WERI-Rb-1 (cell line): ENCODE results near the gene VCL.

Experiments
- DNase-seq: peaks from one replicate; pipeline ENCODE4 v3.0.0-alpha.2; 2020
- H3K27ac ChIP-seq: fragments of 250-450 bp; sonication (Bioruptor Pico); 2 replicates; pipeline ENCODE4 v1.5.1; 2020; ENCODE audit warnings: mild to moderate bottlenecking, moderate library complexity
- H3K27me3 ChIP-seq: fragments of 250-450 bp; sonication (Bioruptor Pico); 2 replicates; pipeline ENCODE4 v1.5.1; 2021; ENCODE audit warnings: mild to moderate bottlenecking, low read depth, moderate library complexity; ENCODE audit not compliant: insufficient read depth, severe bottlenecking
- H3K36me3 ChIP-seq: fragments of 250-450 bp; sonication (Bioruptor Pico); 2 replicates; pipeline ENCODE4 v1.5.1; 2020; ENCODE audit warnings: mild to moderate bottlenecking, moderate library complexity
- H3K4me3 ChIP-seq: 2 replicates; pipeline ENCODE4 v1.5.1; 2011; ENCODE audit warnings: low read depth, mild to moderate bottlenecking, control low read depth, low read length
- H3K9me3 ChIP-seq: fragments of 250-450 bp; sonication (Bioruptor Pico); 2 replicates; pipeline ENCODE4 v1.5.1; 2021; ENCODE audit warnings: mild to moderate bottlenecking, moderate library complexity; ENCODE audit not compliant: severe bottlenecking
- TF ChIP-seq, protein P1 (sequence below): IDR thresholded peaks from 2 replicates; pipeline ENCODE4 v1.5.1; 2011; ENCODE audit warnings: low read depth, mild to moderate bottlenecking, control low read depth, inconsistent platforms, low read length

The VCL gene

GRCh38 chr10:74047304-74047703 is 49.4 kb downstream of the VCL start:
- H3K27ac ChIP-seq = no peak overlapping the region
- H3K27me3 ChIP-seq = no peaks in the 10 kb centered on the region
- H3K36me3 ChIP-seq = peaks cover 7% of the 10 kb centered on the region
- no peaks in the 10 kb centered on the region for H3K9me3 ChIP-seq
- TF ChIP-seq, protein P1, sequence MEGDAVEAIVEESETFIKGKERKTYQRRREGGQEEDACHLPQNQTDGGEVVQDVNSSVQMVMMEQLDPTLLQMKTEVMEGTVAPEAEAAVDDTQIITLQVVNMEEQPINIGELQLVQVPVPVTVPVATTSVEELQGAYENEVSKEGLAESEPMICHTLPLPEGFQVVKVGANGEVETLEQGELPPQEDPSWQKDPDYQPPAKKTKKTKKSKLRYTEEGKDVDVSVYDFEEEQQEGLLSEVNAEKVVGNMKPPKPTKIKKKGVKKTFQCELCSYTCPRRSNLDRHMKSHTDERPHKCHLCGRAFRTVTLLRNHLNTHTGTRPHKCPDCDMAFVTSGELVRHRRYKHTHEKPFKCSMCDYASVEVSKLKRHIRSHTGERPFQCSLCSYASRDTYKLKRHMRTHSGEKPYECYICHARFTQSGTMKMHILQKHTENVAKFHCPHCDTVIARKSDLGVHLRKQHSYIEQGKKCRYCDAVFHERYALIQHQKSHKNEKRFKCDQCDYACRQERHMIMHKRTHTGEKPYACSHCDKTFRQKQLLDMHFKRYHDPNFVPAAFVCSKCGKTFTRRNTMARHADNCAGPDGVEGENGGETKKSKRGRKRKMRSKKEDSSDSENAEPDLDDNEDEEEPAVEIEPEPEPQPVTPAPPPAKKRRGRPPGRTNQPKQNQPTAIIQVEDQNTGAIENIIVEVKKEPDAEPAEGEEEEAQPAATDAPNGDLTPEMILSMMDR = no peak
- DNase-seq = no peak
- no peak overlapping the region for H3K4me3 ChIP-seq

- Histone ChIP-seq H3K27me3 (no peaks in the 10 kb centered on the region), H3K36me3 (peaks cover 7% of the 10 kb centered on the region), H3K27ac (no peak overlapping the region), H3K4me3 (no peak overlapping the region), H3K9me3 (no peaks in the 10 kb centered on the region)
- DNase-seq = no peak
- TF ChIP-seq, protein P1 = no peak
Observed at GRCh38 chr10:74047871-74048270, 50.0 kb downstream of the VCL start.

DNA sequence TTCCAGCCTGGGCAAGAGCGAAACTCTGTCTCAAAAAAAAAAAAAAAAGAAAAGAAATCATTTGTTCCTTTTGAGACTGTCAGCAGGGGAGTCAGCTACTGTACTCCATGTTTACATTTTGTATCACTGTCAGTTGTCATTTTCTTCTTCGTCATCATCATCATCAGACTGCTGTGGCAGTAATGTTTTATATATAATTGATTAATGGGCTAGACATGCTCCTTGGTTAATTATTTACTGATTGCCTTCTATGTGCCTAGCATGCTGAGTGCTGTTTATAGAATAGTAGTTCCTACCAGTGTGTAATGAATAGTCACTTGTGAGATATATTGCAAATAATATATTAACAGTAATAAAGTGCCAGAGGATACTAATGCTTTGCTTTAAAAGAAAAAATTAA is 50.5 kb downstream of the VCL start:
- TF ChIP-seq, protein P1 = no peak
- H3K4me3 ChIP-seq = no peak overlapping the region
- no peak overlapping the region for H3K27ac ChIP-seq

GRCh38 chr10:74049955-74050354 is 52.0 kb downstream of the VCL start:
- Histone ChIP-seq H3K27ac (no peak overlapping the region), H3K4me3 (no peak overlapping the region), H3K9me3 (no peaks in the 10 kb centered on the region), H3K27me3 (no peaks in the 10 kb centered on the region), H3K36me3 (no peaks in the 10 kb centered on the region)
- TF ChIP-seq, protein P1 = no peak
- no peak for DNase-seq

More for the DNA sequence above, 50.5 kb downstream of the VCL start:
- Histone ChIP-seq H3K27me3 (no peaks in the 10 kb centered on the region), H3K36me3 (peaks cover 7% of the 10 kb centered on the region), H3K9me3 (no peaks in the 10 kb centered on the region)
- DNase-seq = no peak

GRCh38 chr10:74050653-74051052 is 52.7 kb downstream of the VCL start:
- Histone ChIP-seq H3K4me3 (no peak overlapping the region), H3K36me3 (no peaks in the 10 kb centered on the region), H3K27me3 (no peaks in the 10 kb centered on the region), H3K27ac (no peak overlapping the region), H3K9me3 (no peaks in the 10 kb centered on the region)
- DNase-seq = no peak
- TF ChIP-seq, protein P1 = no peak

DNA sequence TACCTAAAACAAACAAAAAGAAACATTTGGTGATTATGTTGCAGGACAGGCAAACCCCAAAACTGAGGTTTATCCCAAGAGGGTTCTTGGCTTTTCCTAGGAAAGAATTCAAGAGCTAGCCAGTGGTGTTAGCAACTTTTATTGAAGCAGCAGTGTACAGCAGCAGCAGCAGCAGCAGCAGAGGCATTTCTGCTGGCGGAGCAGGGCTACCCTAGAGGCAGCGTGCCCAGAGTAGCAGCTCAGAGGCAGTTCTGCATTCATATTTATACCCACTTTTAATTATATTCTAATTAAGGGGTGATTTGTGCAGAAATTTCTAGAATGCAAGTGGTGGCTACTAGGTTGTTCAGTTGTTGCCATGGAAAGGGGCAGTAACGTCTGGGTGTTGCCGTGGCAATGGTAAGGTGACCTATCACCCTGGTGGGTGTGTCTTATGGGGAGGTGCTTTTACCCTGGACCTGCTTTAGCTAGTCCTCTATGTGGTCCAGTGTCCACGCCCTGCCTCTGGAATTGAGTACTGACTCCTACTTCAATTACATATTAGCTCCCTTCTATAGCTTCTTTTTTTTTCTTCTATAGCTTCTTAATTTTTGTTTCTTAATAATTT is 53.9 kb downstream of the VCL start:
- Histone ChIP-seq H3K27me3 (no peaks in the 10 kb centered on the region), H3K4me3 (no peak overlapping the region), H3K9me3 (no peaks in the 10 kb centered on the region), H3K36me3 (no peaks in the 10 kb centered on the region), H3K27ac (no peak overlapping the region)
- DNase-seq = no peak
- TF ChIP-seq, protein P1 = no peak
